Mesothelial cell of epicardium (in vitro differentiated cells): ENCODE results near the gene GRK5. TPM values are rescaled to one million over a fixed set of nuclear protein-coding genes. Genes with fewer than 3 reads are reported as not detected.

Experiments
- DNase-seq, 2 experiments: peaks; one replicate each; pipeline ENCODE4 v3.0.0; 2021; ENCODE audit warnings: low spot score in 2 of 2; ENCODE audit not compliant: unreplicated experiment in 2 of 2
- H3K27ac Mint-ChIP-seq: 2 replicates; pipeline ENCODE4 v1.8.0; 2021; ENCODE audit warnings: mixed read lengths
- H3K27me3 Mint-ChIP-seq: 2 replicates; pipeline ENCODE4 v1.8.0; 2021; ENCODE audit warnings: low read depth, mixed read lengths
- H3K36me3 Mint-ChIP-seq: 2 replicates; pipeline ENCODE4 v1.8.0; 2021; ENCODE audit warnings: mixed read lengths
- H3K4me1 Mint-ChIP-seq: 2 replicates; pipeline ENCODE4 v1.8.0; 2021; ENCODE audit warnings: mixed read lengths
- H3K4me3 Mint-ChIP-seq: 2 replicates; pipeline ENCODE4 v1.8.0; 2021; ENCODE audit warnings: mild to moderate bottlenecking, moderate library complexity, mixed read lengths
- H3K9me3 Mint-ChIP-seq: 2 replicates; pipeline ENCODE4 v1.8.0; 2021; ENCODE audit warnings: mixed read lengths
- CTCF ChIP-seq: fragments of 200-600 bp; sonication (generic); IDR thresholded peaks from one replicate; pipeline ENCODE4 v1.5.0; 2021; ENCODE audit warnings: antibody characterized with exemption; ENCODE audit not compliant: unreplicated experiment
- total RNA-seq: library from RNA; stranded (reverse); gene quantifications from 3 replicates; pipeline ENCODE4 v1.2.1, GENCODE V29; 2021

GRK5 gene
- total RNA-seq, 1 donor from 2014 or later = 14.5 TPM

GRCh38 chr10:119361037-119361436 lies 153.7 kb downstream of the GRK5 start:
- no peak overlapping the region for H3K27ac Mint-ChIP-seq
- no peak for DNase-seq
- no peak for TF ChIP-seq CTCF
- peaks cover 7% of the 10 kb centered on the region for H3K9me3 Mint-ChIP-seq
- H3K27me3 Mint-ChIP-seq = no peaks in the 10 kb centered on the region
- H3K4me1 Mint-ChIP-seq = peaks cover 27% of the 10 kb centered on the region
- H3K4me3 Mint-ChIP-seq = no peak overlapping the region
- H3K36me3 Mint-ChIP-seq = no peaks in the 10 kb centered on the region

GRCh38 chr10:119362122-119362521 lies 154.8 kb downstream of the GRK5 start:
- no peak for DNase-seq
- no peak overlapping the region for H3K4me3 Mint-ChIP-seq
- TF ChIP-seq CTCF = no peak

GRCh38 chr10:119364645-119365600 lies 157.6 kb downstream of the GRK5 start:
- no peaks in the 10 kb centered on the region for H3K36me3 Mint-ChIP-seq
- H3K27ac Mint-ChIP-seq = peak overlapping the region; percentile 70
- TF ChIP-seq CTCF = no peak
- H3K4me1 Mint-ChIP-seq = peaks cover 46% of the 10 kb centered on the region
- no peaks in the 10 kb centered on the region for H3K27me3 Mint-ChIP-seq
- no peak for DNase-seq
- H3K4me3 Mint-ChIP-seq = no peak overlapping the region
- no peaks in the 10 kb centered on the region for H3K9me3 Mint-ChIP-seq

More at GRCh38 chr10:119362122-119362521, 154.8 kb downstream of the GRK5 start:
- Mint-ChIP-seq H3K36me3 (no peaks in the 10 kb centered on the region), H3K9me3 (no peaks in the 10 kb centered on the region), H3K27ac (no peak overlapping the region), H3K4me1 (peaks cover 34% of the 10 kb centered on the region), H3K27me3 (no peaks in the 10 kb centered on the region)

GRCh38 chr10:119365773-119366599 lies 158.6 kb downstream of the GRK5 start:
- Mint-ChIP-seq H3K27ac (peak overlapping the region; percentile 70), H3K4me1 (peaks cover 56% of the 10 kb centered on the region), H3K4me3 (no peak overlapping the region), H3K27me3 (no peaks in the 10 kb centered on the region), H3K36me3 (no peaks in the 10 kb centered on the region), H3K9me3 (no peaks in the 10 kb centered on the region)
- no peak for TF ChIP-seq CTCF
- DNase-seq = no peak

GRCh38 chr10:119367841-119368549 lies 160.6 kb downstream of the GRK5 start:
- no peak for TF ChIP-seq CTCF
- no peaks in the 10 kb centered on the region for H3K9me3 Mint-ChIP-seq
- no peak overlapping the region for H3K4me3 Mint-ChIP-seq
- DNase-seq = no peak
- peaks cover 57% of the 10 kb centered on the region for H3K4me1 Mint-ChIP-seq
- no peaks in the 10 kb centered on the region for H3K36me3 Mint-ChIP-seq
- H3K27ac Mint-ChIP-seq = no peak overlapping the region
- H3K27me3 Mint-ChIP-seq = no peaks in the 10 kb centered on the region
